Left lung (tissue), 10 donors: ENCODE data around the gene DAB2IP. TPM values are rescaled to one million over a fixed set of nuclear protein-coding genes. Genes with fewer than 3 reads are reported as not detected.

Experiments
- ATAC-seq: fragments of 200-7000 bp; cut with Tn5 transposase; one replicate; pipeline ENCODE4 v1.9.1; 2020; ENCODE audit warnings: moderate library complexity
- DNase-seq, 4 donors: peaks; one replicate each; pipeline ENCODE4 v3.0.0-alpha.2; 2013 to 2020
- H3K27ac ChIP-seq, 2 donors: fragments of 200-600 bp; sonication (generic) in 1 of 2; one replicate each; pipeline versions ENCODE4 v1.5.0 to v1.8.0; 2020 to 2021
- H3K27me3 ChIP-seq, 2 donors: fragments of 200-600 bp; sonication (generic) in 1 of 2; one replicate each; pipeline versions ENCODE4 v1.5.0 to v1.8.0; 2020 to 2021
- H3K36me3 ChIP-seq, 2 donors: fragments of 200-600 bp; sonication (generic) in 1 of 2; one replicate each; pipeline versions ENCODE4 v1.5.0 to v1.8.0; 2020 to 2021
- H3K4me1 ChIP-seq, 2 donors: fragments of 200-600 bp; one replicate each; pipeline ENCODE4 v1.8.0; 2021
- H3K4me3 ChIP-seq, 2 donors: fragments of 200-600 bp; sonication (generic) in 1 of 2; one replicate each; pipeline versions ENCODE4 v1.5.0 to v1.8.0; 2020 to 2021; ENCODE audit warnings: mild to moderate bottlenecking in 1 of 2
- H3K9me3 ChIP-seq, 2 donors: fragments of 200-600 bp; sonication (generic) in 1 of 2; one replicate each; pipeline versions ENCODE4 v1.5.0 to v1.8.0; 2020 to 2021
- intact Hi-C, 2 donors: fragments of 100-400 bp; cut with DNase I; formaldehyde crosslinking; loops; one replicate each; pipeline versions ENCODE4 v1.11.2 to v1.14.2; 2022
- polyA plus RNA-seq, 6 donors: library from polyadenylated mRNA; unstranded; fragments of 120-200 nt; gene quantifications; one replicate each; pipeline ENCODE4 v1.2.1, GENCODE V29; 2013; ENCODE audit not compliant: insufficient read length in 6 of 6
- total RNA-seq, 2 donors: library from RNA; stranded (reverse); fragmentation: NEBNext Ultra II Directional; extraction: Animal tissue kit (Norgen Biotek cat#: 25700); gene quantifications; one replicate each; pipeline ENCODE4 v1.2.1, GENCODE V29; 2021
- TF ChIP-seq, protein P1 (sequence below), 2 donors: fragments of 200-600 bp; sonication (generic) in 1 of 2; IDR thresholded peaks; one replicate each; pipeline versions ENCODE4 v1.5.0 to v1.8.0; 2021; ENCODE audit warnings: antibody characterized with exemption in 2 of 2
- donor health status: DM: no; HTN: yes; CAD: no.
- donor health status: DM: no; HTN: no; CAD: no.

DAB2IP gene
- total and polyA plus RNA-seq, 8 donors: 25.0 to 53.4 (median 34.6) TPM

DNA sequence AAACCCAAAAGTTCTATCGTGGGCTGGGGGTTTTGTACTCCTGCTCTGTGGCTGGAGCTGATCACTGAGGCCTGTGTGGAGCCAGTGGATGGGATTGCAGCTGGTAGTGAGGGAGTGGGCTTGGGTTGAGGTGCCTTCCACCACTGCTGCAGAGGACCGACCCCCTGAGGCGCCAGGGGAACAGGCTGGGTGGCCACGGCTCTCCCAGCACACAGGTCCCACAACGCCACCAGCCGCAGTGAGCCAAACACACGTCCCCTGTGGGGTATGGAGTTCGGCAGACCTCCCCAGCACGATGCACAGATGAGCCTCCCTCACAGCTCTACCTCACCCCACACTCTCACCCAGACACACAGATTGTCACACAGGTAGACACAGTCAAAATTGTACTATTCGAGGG is 109.1 kb downstream of the DAB2IP start:
- DNase-seq (peak in 1 of 4 donors; percentile 68), ATAC-seq (no peak)
- TF ChIP-seq, protein P1, sequence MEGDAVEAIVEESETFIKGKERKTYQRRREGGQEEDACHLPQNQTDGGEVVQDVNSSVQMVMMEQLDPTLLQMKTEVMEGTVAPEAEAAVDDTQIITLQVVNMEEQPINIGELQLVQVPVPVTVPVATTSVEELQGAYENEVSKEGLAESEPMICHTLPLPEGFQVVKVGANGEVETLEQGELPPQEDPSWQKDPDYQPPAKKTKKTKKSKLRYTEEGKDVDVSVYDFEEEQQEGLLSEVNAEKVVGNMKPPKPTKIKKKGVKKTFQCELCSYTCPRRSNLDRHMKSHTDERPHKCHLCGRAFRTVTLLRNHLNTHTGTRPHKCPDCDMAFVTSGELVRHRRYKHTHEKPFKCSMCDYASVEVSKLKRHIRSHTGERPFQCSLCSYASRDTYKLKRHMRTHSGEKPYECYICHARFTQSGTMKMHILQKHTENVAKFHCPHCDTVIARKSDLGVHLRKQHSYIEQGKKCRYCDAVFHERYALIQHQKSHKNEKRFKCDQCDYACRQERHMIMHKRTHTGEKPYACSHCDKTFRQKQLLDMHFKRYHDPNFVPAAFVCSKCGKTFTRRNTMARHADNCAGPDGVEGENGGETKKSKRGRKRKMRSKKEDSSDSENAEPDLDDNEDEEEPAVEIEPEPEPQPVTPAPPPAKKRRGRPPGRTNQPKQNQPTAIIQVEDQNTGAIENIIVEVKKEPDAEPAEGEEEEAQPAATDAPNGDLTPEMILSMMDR (IDR thresholded peaks at IDR 0.05): no peak
- Histone ChIP-seq H3K36me3 (peaks cover 0 to 57% of the 10 kb centered on the region in 2 donors), H3K27me3 (no peaks in the 10 kb centered on the region), H3K27ac (no peak overlapping the region), H3K4me3 (no peak overlapping the region), H3K4me1 (peaks cover 0 to 32% of the 10 kb centered on the region in 2 donors), H3K9me3 (no peaks in the 10 kb centered on the region)
- intact Hi-C loops: no loop called here

DNA sequence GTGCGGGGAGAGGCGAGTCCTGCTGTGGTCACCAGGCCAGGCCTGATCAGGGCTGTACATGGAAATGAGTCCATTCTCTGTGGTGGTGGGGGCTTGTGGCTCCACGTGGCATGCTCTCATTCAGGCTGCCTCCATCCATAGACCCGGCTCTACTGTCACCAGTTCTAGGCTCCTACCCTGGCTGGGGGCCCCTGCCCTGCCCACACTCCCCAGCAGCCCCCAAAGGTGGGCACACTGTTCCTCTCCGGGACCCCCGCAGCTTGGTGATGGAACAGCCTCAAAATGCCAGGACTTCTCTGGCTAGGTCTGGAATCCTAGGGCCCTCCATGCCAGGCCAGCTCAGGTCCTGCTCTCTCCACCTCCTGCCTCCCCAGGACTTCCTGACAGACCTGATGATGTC is 111.7 kb downstream of the DAB2IP start:
- TF ChIP-seq, protein P1 (IDR thresholded peaks at IDR 0.05): no peak
- H3K27ac ChIP-seq: no peak overlapping the region
- H3K36me3 ChIP-seq: peaks cover 0 to 76% of the 10 kb centered on the region in 2 donors
- DNase-seq: peak in 1 of 4 donors; percentile 61
- H3K9me3 ChIP-seq: no peaks in the 10 kb centered on the region
- H3K4me1 ChIP-seq: peaks cover 0 to 16% of the 10 kb centered on the region in 2 donors
- H3K27me3 ChIP-seq: no peaks in the 10 kb centered on the region
- ATAC-seq: no peak
- intact Hi-C loops: no loop called here
- no peak overlapping the region for H3K4me3 ChIP-seq

DNA sequence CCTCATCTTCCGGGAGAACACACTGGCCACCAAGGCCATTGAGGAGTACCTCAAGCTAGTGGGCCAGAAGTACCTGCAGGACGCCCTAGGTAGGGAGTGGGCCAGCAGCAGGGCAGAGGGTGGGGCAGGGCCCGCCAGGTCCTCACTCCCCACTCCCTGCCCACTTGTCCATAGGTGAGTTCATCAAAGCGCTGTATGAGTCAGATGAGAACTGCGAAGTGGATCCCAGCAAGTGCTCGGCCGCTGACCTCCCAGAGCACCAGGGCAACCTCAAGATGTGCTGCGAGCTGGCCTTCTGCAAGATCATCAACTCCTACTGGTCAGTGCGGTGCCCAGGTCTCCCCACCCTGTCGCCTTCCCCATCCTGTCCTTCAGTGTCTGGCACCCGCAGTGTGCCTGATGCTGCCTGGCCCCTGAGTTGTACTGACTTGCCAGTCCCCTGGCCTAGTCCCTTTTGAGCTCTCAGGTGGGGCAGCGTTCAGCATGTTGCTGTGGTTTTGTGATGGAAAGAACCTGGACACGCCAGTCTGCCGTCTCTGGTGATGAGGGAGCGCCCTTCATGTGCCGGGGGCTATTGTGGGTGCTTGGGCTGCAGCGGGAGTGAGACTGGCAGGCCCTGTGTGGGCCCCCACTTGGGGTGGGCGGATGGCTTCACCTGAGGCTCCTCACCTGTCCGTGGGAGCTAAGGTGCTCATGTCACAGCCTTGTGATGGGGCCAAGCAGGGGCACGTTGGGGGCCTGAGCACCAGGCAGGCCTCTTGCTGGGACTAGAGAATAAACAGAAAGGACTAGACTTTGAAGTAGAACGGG is 112.3 kb downstream of the DAB2IP start:
- Histone ChIP-seq H3K27me3 (no peaks in the 10 kb centered on the region), H3K36me3 (peaks cover 0 to 76% of the 10 kb centered on the region in 2 donors), H3K4me3 (no peak overlapping the region), H3K9me3 (no peaks in the 10 kb centered on the region), H3K4me1 (peaks cover 0 to 16% of the 10 kb centered on the region in 2 donors), H3K27ac (no peak overlapping the region)
- TF ChIP-seq, protein P1 (IDR thresholded peaks at IDR 0.05): no peak
- peak; percentile 9 for ATAC-seq
- intact Hi-C loops: no loop called here
- DNase-seq: peak in 1 of 4 donors; percentile 65

DNA sequence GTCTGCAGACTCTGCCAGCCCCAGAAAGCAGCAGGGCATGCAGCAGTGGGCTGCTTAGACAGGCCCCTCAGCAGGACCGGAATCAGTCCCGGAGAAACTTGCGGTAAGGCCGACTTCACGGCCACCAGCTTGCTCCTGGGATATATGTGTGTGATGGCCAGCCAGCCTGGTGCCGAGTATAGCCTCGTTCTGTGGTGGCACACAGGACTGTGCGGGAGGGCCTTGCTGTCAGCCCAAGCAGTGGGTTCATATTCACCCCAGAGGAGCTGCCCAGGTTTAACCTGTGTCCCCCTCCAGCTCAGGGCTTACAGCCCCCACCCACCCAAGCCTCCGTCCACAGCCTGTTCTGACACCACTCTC is 112.9 kb downstream of the DAB2IP start:
- H3K27ac ChIP-seq: no peak overlapping the region
- intact Hi-C loops: no loop called here
- H3K36me3 ChIP-seq: peaks cover 0 to 76% of the 10 kb centered on the region in 2 donors

More for the DNA sequence above, 112.9 kb downstream of the DAB2IP start:
- ATAC-seq (no peak), DNase-seq (peak in 1 of 4 donors; percentile 66)
- no peaks in the 10 kb centered on the region for H3K27me3 ChIP-seq
- H3K4me1 ChIP-seq: peaks cover 0 to 16% of the 10 kb centered on the region in 2 donors
- no peak overlapping the region for H3K4me3 ChIP-seq
- no peaks in the 10 kb centered on the region for H3K9me3 ChIP-seq
- TF ChIP-seq, protein P1 (IDR thresholded peaks at IDR 0.05): no peak
